Gastrocnemius medialis (tissue), 4 donors: ENCODE results near the gene DIAPH3.

Experiments used
- CTCF ChIP-seq, 5 experiments: fragments of 450-650 bp in 3 of 5; fragments of 200-600 bp in 2 of 5; sonication (generic) in 2 of 5; IDR thresholded peaks in 4 of 5; conservative IDR thresholded peaks in 1 of 5; 1 replicate in 4 of 5; 2 replicates in 1 of 5; pipeline ENCODE4 v1.5.1; 2016 to 2019; ENCODE audit warnings: antibody characterized with exemption in 5 of 5, mild to moderate bottlenecking in 3 of 5, moderate library complexity in 3 of 5
- POLR2A ChIP-seq, 2 donors: fragments of 450-650 bp; IDR thresholded peaks; one replicate each; pipeline ENCODE4 v1.6.1; 2017; ENCODE audit warnings: antibody characterized with exemption in 2 of 2, mild to moderate bottlenecking in 2 of 2, moderate library complexity in 2 of 2

GRCh38 chr13:59787679-59788078, 376.0 kb downstream of the DIAPH3 start:
- no peak for TF ChIP-seq CTCF (IDR thresholded peaks at IDR 0.05 in 4 of 5, conservative IDR thresholded peaks at IDR 0.05 in 1 of 5)
- TF ChIP-seq POLR2A (IDR thresholded peaks at IDR 0.05) = no peak
